Sigmoid colon (tissue), 7 donors: ENCODE data around the gene TWF2. TPM values are rescaled to one million over a fixed set of nuclear protein-coding genes. Genes with fewer than 3 reads are reported as not detected.

Experiments
- DNase-seq: peaks from one replicate; pipeline ENCODE4 v3.0.0-alpha.2; 2019
- H3K27ac ChIP-seq, 4 donors: fragments of 200-600 bp; sonication (generic); one replicate each; pipeline ENCODE4 v1.5.1; 2016 to 2019; ENCODE audit warnings: mild to moderate bottlenecking in 1 of 4
- H3K27me3 ChIP-seq, 3 donors: fragments of 200-600 bp; sonication (generic); one replicate each; pipeline ENCODE4 v1.5.1; 2019; ENCODE audit warnings: mild to moderate bottlenecking in 1 of 3
- H3K36me3 ChIP-seq, 4 donors: fragments of 200-600 bp; sonication (generic); one replicate each; pipeline ENCODE4 v1.5.1; 2016 to 2019
- H3K4me1 ChIP-seq, 4 donors: fragments of 200-600 bp; sonication (generic); one replicate each; pipeline ENCODE4 v1.5.1; 2017 to 2019
- H3K4me3 ChIP-seq, 4 donors: fragments of 200-600 bp; sonication (generic); one replicate each; pipeline ENCODE4 v1.5.1; 2017 to 2019; ENCODE audit warnings: mild to moderate bottlenecking in 2 of 4, moderate library complexity in 1 of 4
- H3K9me3 ChIP-seq, 4 donors: fragments of 200-600 bp in 3 of 4; sonication (generic) in 3 of 4; one replicate each; pipeline versions ENCODE4 v1.5.1 to v1.6.1; 2013 to 2019
- EP300 ChIP-seq, 4 donors: sonication (generic); formaldehyde crosslinking; IDR thresholded peaks; one replicate each; pipeline ENCODE4 v1.6.1; 2017; ENCODE audit warnings: antibody characterized with exemption in 4 of 4
- POLR2A ChIP-seq, 2 donors: fragments of 450-650 bp; IDR thresholded peaks; one replicate each; pipeline ENCODE4 v1.6.1; 2016; ENCODE audit warnings: antibody characterized with exemption in 2 of 2, mild to moderate bottlenecking in 2 of 2, moderate library complexity in 2 of 2
- POLR2AphosphoS5 ChIP-seq, 4 donors: sonication (generic); formaldehyde crosslinking; IDR thresholded peaks; one replicate each; pipeline ENCODE4 v1.6.1; 2017; ENCODE audit warnings: antibody characterized with exemption in 4 of 4
- WGBS, 2 donors: extraction: QIAGEN DNeasy Blood & Tissue Kit; methylation state at CpG; one replicate each; pipeline ENCODE4 v1.1.7; 2013; 5-methylcytosine and 5-hydroxymethylcytosine counted together
- intact Hi-C: fragments of 100-400 bp; cut with DNase I; formaldehyde crosslinking; loops from one replicate; pipeline ENCODE4 v1.15.1; 2023
- polyA plus RNA-seq, 3 donors: library from polyadenylated mRNA; stranded (reverse); fragments of 200-250 nt; gene quantifications; one replicate each; pipeline ENCODE4 v1.2.3, GENCODE V29; 2013
- total RNA-seq, 4 donors: library from RNA; depleted of rRNA; stranded (reverse); fragments of >200 nt; gene quantifications; one replicate each; pipeline ENCODE4 v1.1.0, GENCODE V29; 2016
- TF ChIP-seq, protein P1 (sequence below), 4 experiments: fragments of 450-650 bp in 3 of 4; fragments of 200-600 bp in 1 of 4; IDR thresholded peaks; one replicate each; pipeline ENCODE4 v1.5.1; 2016 to 2019; ENCODE audit warnings: antibody characterized with exemption in 4 of 4, mild to moderate bottlenecking in 3 of 4, moderate library complexity in 2 of 4
- donor health status: healthy with polysubstance abuse.
- donor health status: Bipolar disorder and iron deficiency.
- donor health status: healthy.

Gene TWF2
- total and polyA plus RNA-seq, 7 donors, result 40.4 to 79.3 (median 57.3) TPM

DNA sequence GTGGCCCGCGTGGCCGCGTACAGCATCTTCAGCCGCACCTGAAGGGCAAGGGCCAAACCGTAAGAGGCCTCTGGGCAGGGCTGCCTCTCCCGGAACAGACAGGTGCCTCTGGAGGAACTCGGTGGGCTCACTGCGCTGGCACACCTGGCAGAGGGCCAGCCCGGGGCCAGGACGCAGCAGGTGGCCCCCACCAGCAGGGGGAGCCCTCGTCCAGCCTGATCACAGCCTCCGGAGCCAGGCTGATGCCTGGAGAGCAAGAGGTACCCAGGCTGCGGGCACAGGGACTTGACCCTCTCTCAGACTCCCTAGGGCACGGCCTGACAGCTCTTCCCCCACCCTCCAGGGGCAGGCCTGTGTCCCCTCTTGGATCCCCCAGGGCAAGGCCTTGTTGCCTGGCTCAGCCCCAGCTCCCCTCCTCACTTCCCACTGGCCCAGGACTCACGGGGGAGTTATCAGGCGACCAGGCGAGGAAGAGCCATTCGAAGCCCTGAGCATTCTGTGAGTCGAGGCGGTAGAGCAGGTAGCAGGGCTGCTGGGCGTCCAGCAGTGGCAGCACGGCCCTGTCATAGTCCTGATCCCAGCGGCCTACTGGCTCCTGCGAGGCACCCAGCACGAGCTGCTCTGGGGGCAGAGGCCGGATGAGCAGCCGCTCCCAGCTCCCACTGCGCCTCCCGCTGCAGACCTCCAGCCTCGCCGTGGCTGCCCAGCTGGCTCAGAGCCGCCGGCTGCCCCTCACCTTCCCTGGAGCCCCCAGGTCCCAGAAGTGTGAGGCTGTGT lies 7.3 kb downstream of the TWF2 start:
- intact Hi-C loops, result loop anchor here (1.0 kb wide), 1 partner anchor 108 kb away; no protein-coding TSS in a partner anchor
- TF ChIP-seq POLR2AphosphoS5 (IDR thresholded peaks at IDR 0.05), result peak in 3 of 4 donors; percentile 8 to 59 (median 36)
- no peak for TF ChIP-seq POLR2A (IDR thresholded peaks at IDR 0.05)
- TF ChIP-seq, protein P1, sequence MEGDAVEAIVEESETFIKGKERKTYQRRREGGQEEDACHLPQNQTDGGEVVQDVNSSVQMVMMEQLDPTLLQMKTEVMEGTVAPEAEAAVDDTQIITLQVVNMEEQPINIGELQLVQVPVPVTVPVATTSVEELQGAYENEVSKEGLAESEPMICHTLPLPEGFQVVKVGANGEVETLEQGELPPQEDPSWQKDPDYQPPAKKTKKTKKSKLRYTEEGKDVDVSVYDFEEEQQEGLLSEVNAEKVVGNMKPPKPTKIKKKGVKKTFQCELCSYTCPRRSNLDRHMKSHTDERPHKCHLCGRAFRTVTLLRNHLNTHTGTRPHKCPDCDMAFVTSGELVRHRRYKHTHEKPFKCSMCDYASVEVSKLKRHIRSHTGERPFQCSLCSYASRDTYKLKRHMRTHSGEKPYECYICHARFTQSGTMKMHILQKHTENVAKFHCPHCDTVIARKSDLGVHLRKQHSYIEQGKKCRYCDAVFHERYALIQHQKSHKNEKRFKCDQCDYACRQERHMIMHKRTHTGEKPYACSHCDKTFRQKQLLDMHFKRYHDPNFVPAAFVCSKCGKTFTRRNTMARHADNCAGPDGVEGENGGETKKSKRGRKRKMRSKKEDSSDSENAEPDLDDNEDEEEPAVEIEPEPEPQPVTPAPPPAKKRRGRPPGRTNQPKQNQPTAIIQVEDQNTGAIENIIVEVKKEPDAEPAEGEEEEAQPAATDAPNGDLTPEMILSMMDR (IDR thresholded peaks at IDR 0.05), result peak; percentile 80 to 91 (median 84)

DNA sequence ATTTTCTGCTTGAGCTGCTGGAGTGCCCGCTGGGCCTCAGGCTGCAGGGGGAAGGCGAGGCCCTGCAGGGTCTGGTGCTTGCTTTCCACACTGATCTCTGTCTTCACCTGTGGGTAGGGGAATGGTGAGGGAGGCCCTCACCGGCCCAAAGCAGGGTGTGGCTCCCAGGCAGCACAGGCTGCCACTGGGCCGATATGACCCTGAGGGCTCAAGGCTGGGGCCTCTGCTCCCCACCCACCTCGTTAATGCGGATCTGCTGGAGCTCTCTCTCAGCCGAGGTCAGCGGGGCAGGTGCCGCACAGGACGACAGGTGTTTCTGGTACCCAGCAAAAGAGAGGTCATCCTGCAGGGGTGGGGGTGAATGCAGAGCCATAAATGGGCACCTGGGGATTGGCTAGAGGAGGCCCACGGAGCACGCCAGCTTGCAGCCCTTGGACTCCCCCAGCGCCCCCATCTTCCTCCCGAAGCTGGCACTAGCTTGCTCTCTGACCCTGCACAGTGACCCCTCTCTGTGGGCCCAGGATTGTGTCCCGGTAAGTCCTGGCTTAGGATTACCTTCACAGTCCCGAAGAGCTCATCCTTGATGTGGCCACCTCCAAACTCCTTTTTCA lies 8.0 kb downstream of the TWF2 start:
- intact Hi-C loops, result loop anchor here (1.0 kb wide), 1 partner anchor 108 kb away; no protein-coding TSS in a partner anchor
- no peak overlapping the region for H3K27ac ChIP-seq

More for the DNA sequence above, 7.3 kb downstream of the TWF2 start:
- 61 to 67% methylated on average over 34 of the region's 34 CpGs for WGBS, 2 donors
- no peak overlapping the region for H3K4me3 ChIP-seq
- no peaks in the 10 kb centered on the region for H3K9me3 ChIP-seq
- H3K27ac ChIP-seq, result no peak overlapping the region
- H3K4me1 ChIP-seq, result peaks cover 0 to 50% (median 35%) of the 10 kb centered on the region in 4 donors
- no peaks in the 10 kb centered on the region for H3K27me3 ChIP-seq
- peaks cover 26 to 74% (median 42%) of the 10 kb centered on the region in 4 donors for H3K36me3 ChIP-seq
- no peak for DNase-seq

DNA sequence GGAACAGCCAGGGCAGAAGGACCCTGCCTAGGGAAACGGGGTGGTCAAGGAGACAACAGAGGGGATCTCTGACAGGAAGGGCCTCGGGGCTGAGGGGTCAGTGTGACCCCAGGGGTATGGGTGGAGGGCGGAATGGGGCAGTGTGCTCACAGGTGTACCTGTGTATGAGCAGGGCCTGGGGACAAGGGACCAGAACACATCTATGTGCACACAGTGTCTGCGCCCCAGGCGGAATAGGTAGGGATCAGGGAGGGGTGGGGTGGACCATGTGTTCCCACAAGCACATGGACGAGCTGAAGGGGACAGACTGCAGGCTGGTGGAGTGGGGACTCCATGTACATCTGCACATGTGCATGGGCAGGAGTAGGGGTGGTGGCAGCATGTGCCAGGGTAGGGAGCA lies 8.5 kb downstream of the TWF2 start:
- intact Hi-C loops, result no loop called here
- Histone ChIP-seq H3K4me3 (no peak overlapping the region), H3K9me3 (no peaks in the 10 kb centered on the region), H3K27me3 (no peaks in the 10 kb centered on the region), H3K36me3 (peaks cover 26 to 74% (median 42%) of the 10 kb centered on the region in 4 donors), H3K27ac (no peak overlapping the region), H3K4me1 (peaks cover 0 to 38% (median 23%) of the 10 kb centered on the region in 4 donors)
- WGBS, 2 donors, result 94 to 95% methylated on average over 6 of the region's 6 CpGs
- no peak for TF ChIP-seq POLR2A (IDR thresholded peaks at IDR 0.05)
- TF ChIP-seq POLR2AphosphoS5 (IDR thresholded peaks at IDR 0.05), result no peak
- TF ChIP-seq, protein P1 (IDR thresholded peaks at IDR 0.05), result no peak
- no peak for TF ChIP-seq EP300 (IDR thresholded peaks at IDR 0.05)
- no peak for DNase-seq

More for the DNA sequence above, 8.0 kb downstream of the TWF2 start:
- Histone ChIP-seq H3K36me3 (peaks cover 26 to 74% (median 42%) of the 10 kb centered on the region in 4 donors), H3K4me1 (peaks cover 0 to 43% (median 28%) of the 10 kb centered on the region in 4 donors), H3K4me3 (no peak overlapping the region), H3K27me3 (no peaks in the 10 kb centered on the region), H3K9me3 (no peaks in the 10 kb centered on the region)
- DNase-seq, result no peak
- WGBS, 2 donors, result 86 to 89% methylated on average over 16 of the region's 16 CpGs
- TF ChIP-seq EP300 (IDR thresholded peaks at IDR 0.05) (no peak), POLR2AphosphoS5 (IDR thresholded peaks at IDR 0.05) (no peak), POLR2A (IDR thresholded peaks at IDR 0.05) (no peak)
- TF ChIP-seq, protein P1 (IDR thresholded peaks at IDR 0.05), result no peak

DNA sequence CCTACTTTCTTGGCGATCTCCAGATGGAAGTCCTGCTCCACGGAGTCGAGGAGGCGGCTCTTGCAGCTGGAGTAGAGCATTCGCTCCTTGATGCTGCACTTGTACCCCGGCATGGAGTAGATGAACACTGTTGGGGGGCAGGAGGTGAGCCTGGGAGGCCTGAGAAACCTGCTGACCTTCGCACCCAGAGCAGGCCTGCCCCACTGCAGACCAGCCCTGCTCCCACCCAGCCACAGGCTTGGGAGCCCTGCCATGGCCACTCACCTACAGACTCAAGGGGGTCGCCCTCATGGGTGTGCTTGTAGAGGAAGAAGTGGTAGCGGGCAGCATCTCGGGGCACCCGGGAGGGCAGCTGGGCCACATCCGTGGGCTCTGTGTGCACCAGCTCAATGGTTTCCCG lies 9.3 kb downstream of the TWF2 start:
- intact Hi-C loops, result no loop called here
- Histone ChIP-seq H3K27ac (no peak overlapping the region), H3K4me1 (peaks cover 0 to 30% (median 17%) of the 10 kb centered on the region in 4 donors), H3K9me3 (no peaks in the 10 kb centered on the region), H3K4me3 (no peak overlapping the region), H3K36me3 (peaks cover 26 to 72% (median 40%) of the 10 kb centered on the region in 4 donors), H3K27me3 (no peaks in the 10 kb centered on the region)
- TF ChIP-seq EP300 (IDR thresholded peaks at IDR 0.05), result no peak
- TF ChIP-seq, protein P1 (IDR thresholded peaks at IDR 0.05), result no peak
- TF ChIP-seq POLR2AphosphoS5 (IDR thresholded peaks at IDR 0.05), result no peak
- TF ChIP-seq POLR2A (IDR thresholded peaks at IDR 0.05), result no peak
- no peak for DNase-seq
- 96 to 97% methylated on average over 13 of the region's 13 CpGs for WGBS, 2 donors
